IMR-90 (cell line): ENCODE data around the gene MEIS1. TPM values are rescaled to one million over a fixed set of nuclear protein-coding genes. Genes with fewer than 3 reads are reported as not detected.

ENCODE experiments used
- ATAC-seq: fragments of 200-7000 bp; cut with Tn5 transposase; 2 replicates; pipeline ENCODE4 v1.9.1; 2020; ENCODE audit warnings: low read depth, mild to moderate bottlenecking, moderate library complexity
- BruUV-seq: library from RNA; stranded (reverse); fragments of 400-500 nt; replicated peaks from 2 replicates; lab custom pipeline; 2021; lab: Mats Ljungman, UMichigan
- CTCF ChIA-PET: fragments of 300-600 bp; formaldehyde crosslinking; extraction: SDS; loops from one replicate; lab custom pipeline; 2021; ENCODE audit warnings: antibody characterized with exemption; lab: Yijun Ruan, JAX
- POLR2A ChIA-PET: fragments of 300-600 bp; sonication (Branson Sonifier 250); formaldehyde crosslinking; loops from one replicate; lab custom pipeline; 2022; ENCODE audit warnings: antibody characterized with exemption; ENCODE audit not compliant: unreplicated experiment; lab: Charles Lee
- DNase-seq: peaks from one replicate; pipeline ENCODE4 v3.0.0; 2013
- H2AFZ ChIP-seq: replicated peaks from 2 replicates; pipeline ENCODE3; 2013; ENCODE audit warnings: low read length, mild to moderate bottlenecking; ENCODE audit not compliant: poor library complexity
- H2AK5ac ChIP-seq: 2 replicates; pipeline ENCODE4 v1.6.1; 2013; ENCODE audit warnings: low read depth, low read length, inconsistent platforms
- H2AK9ac ChIP-seq: replicated peaks from 2 replicates; pipeline ENCODE3; 2013; ENCODE audit warnings: mild to moderate bottlenecking, low read depth, low read length, moderate library complexity; ENCODE audit not compliant: poor library complexity
- H2BK120ac ChIP-seq: 2 replicates; pipeline ENCODE4 v1.6.1; 2013; ENCODE audit warnings: low read depth, low read length, inconsistent platforms
- H2BK15ac ChIP-seq: 3 replicates; pipeline ENCODE4 v1.6.1; 2013; ENCODE audit warnings: low read depth, low read length, inconsistent platforms
- H2BK20ac ChIP-seq: 2 replicates; pipeline ENCODE4 v1.6.1; 2013; ENCODE audit warnings: low read depth, mild to moderate bottlenecking, inconsistent platforms, low read length, moderate library complexity
- H2BK5ac ChIP-seq: 2 replicates; pipeline ENCODE4 v1.6.1; 2013; ENCODE audit warnings: mild to moderate bottlenecking, low read depth, low read length, inconsistent platforms; ENCODE audit not compliant: poor library complexity, severe bottlenecking
- H3K14ac ChIP-seq: replicated peaks from 2 replicates; pipeline ENCODE4 v1.6.1; 2013; ENCODE audit warnings: low read depth, low read length, inconsistent platforms
- H3K18ac ChIP-seq: 2 replicates; pipeline ENCODE4 v1.6.1; 2013; ENCODE audit warnings: low read depth, low read length, control low read depth
- H3K23ac ChIP-seq: 2 replicates; pipeline ENCODE4 v1.6.1; 2013; ENCODE audit warnings: low read depth, low read length, inconsistent platforms
- H3K27ac ChIP-seq: 2 replicates; pipeline ENCODE4 v1.5.1; 2013; ENCODE audit warnings: mild to moderate bottlenecking, control low read depth, low read length; ENCODE audit not compliant: insufficient read depth
- H3K27me3 ChIP-seq: 2 replicates; pipeline ENCODE4 v1.6.1; 2013; ENCODE audit warnings: low read length; ENCODE audit not compliant: control insufficient read depth, insufficient read depth
- H3K36me3 ChIP-seq: 2 replicates; pipeline ENCODE4 v1.6.1; 2013; ENCODE audit warnings: low read length, mixed read lengths; ENCODE audit not compliant: control insufficient read depth, insufficient read depth
- H3K4ac ChIP-seq: 2 replicates; pipeline ENCODE4 v1.6.1; 2013; ENCODE audit warnings: low read depth, low read length, inconsistent platforms
- H3K4me1 ChIP-seq: 2 replicates; pipeline ENCODE4 v1.6.1; 2013; ENCODE audit warnings: low read length, mixed read lengths; ENCODE audit not compliant: control insufficient read depth, insufficient read depth
- H3K4me2 ChIP-seq: 2 replicates; pipeline ENCODE4 v1.6.1; 2013; ENCODE audit warnings: low read depth, mild to moderate bottlenecking, control low read depth, low read length, moderate library complexity
- H3K4me3 ChIP-seq: 2 replicates; pipeline ENCODE4 v1.5.1; 2013; ENCODE audit warnings: low read depth, mild to moderate bottlenecking, control low read depth, low read length, moderate library complexity; ENCODE audit not compliant: insufficient read depth
- H3K56ac ChIP-seq: 2 replicates; pipeline ENCODE4 v1.6.1; 2013; ENCODE audit warnings: low read length, inconsistent platforms; ENCODE audit not compliant: insufficient read depth; ENCODE audit errors: extremely low read depth
- H3K79me1 ChIP-seq, 2 experiments: 2 replicates each; pipeline ENCODE4 v1.6.1; 2013; ENCODE audit warnings: low read length in 2 of 2, inconsistent platforms in 1 of 2, low read depth in 1 of 2
- H3K9ac ChIP-seq: 2 replicates; pipeline ENCODE4 v1.6.1; 2013; ENCODE audit warnings: low read depth, low read length, control low read depth
- H3K9me1 ChIP-seq: 2 replicates; pipeline ENCODE4 v1.6.1; 2013; ENCODE audit warnings: low read length, inconsistent platforms; ENCODE audit not compliant: insufficient read depth
- H3K9me3 ChIP-seq: 2 replicates; pipeline ENCODE4 v1.6.1; 2013; ENCODE audit warnings: low read length; ENCODE audit not compliant: control insufficient read depth, insufficient read depth
- H4K20me1 ChIP-seq: 2 replicates; pipeline ENCODE4 v1.6.1; 2013; ENCODE audit warnings: low read length, inconsistent platforms; ENCODE audit not compliant: insufficient read depth
- H4K5ac ChIP-seq: 2 replicates; pipeline ENCODE4 v1.6.1; 2013; ENCODE audit warnings: mild to moderate bottlenecking, low read depth, low read length, control low read depth
- H4K8ac ChIP-seq, 2 experiments: 2 replicates each; pipeline ENCODE4 v1.6.1; 2013; ENCODE audit warnings: low read depth in 2 of 2, low read length in 2 of 2, control low read depth in 1 of 2, inconsistent platforms in 1 of 2
- H4K91ac ChIP-seq: 2 replicates; pipeline ENCODE4 v1.6.1; 2013; ENCODE audit warnings: low read depth, low read length, inconsistent platforms; ENCODE audit not compliant: insufficient read depth
- BHLHE40 ChIP-seq: fragments of 150-350 bp; IDR thresholded peaks from 2 replicates; pipeline ENCODE4 v1.6.1; 2016; ENCODE audit warnings: mild to moderate bottlenecking, low read depth, low read length
- CEBPB ChIP-seq: IDR thresholded peaks from 2 replicates; pipeline ENCODE4 v1.6.1; 2012; ENCODE audit warnings: low read depth, low read length, improper control_type of control experiment
- CHD1 ChIP-seq: IDR thresholded peaks from 2 replicates; pipeline ENCODE4 v1.6.1; 2012; ENCODE audit warnings: low read depth, low read length, improper control_type of control experiment
- MAFK ChIP-seq: IDR thresholded peaks from 2 replicates; pipeline ENCODE4 v1.6.1; 2012; ENCODE audit warnings: low read depth, low read length, improper control_type of control experiment
- MXI1 ChIP-seq: IDR thresholded peaks from 2 replicates; pipeline ENCODE4 v1.6.1; 2012; ENCODE audit warnings: low read depth, mild to moderate bottlenecking, low read length, moderate library complexity, borderline replicate concordance
- RAD21 ChIP-seq: IDR thresholded peaks from 2 replicates; pipeline ENCODE4 v1.6.1; 2012; ENCODE audit warnings: low read length, improper control_type of control experiment
- RCOR1 ChIP-seq: IDR thresholded peaks from 2 replicates; pipeline ENCODE4 v1.6.1; 2012; ENCODE audit warnings: mild to moderate bottlenecking, low read length, improper control_type of control experiment; ENCODE audit not compliant: insufficient replicate concordance
- SMC3 ChIP-seq: fragments of 150-350 bp; IDR thresholded peaks from 2 replicates; pipeline ENCODE4 v1.6.1; 2016; ENCODE audit warnings: low read depth, mild to moderate bottlenecking, antibody characterized with exemption, low read length, moderate library complexity
- dilution Hi-C: fragments of 300-500 bp; cut with HindIII; formaldehyde crosslinking; loops from one replicate; pipeline ENCODE4 v1.14.3; 2018; ENCODE audit warnings: low sequenced_read_pairs; ENCODE audit not compliant: unreplicated experiment
- in situ Hi-C: fragments of 300-500 bp; cut with MboI; formaldehyde crosslinking; loops from 3 replicates; pipeline ENCODE4 v1.14.3; 2019; ENCODE audit warnings: low sequenced_read_pairs, inconsistent platforms, mixed read lengths
- intact Hi-C: fragments of 100-400 bp; cut with micrococcal nuclease; formaldehyde crosslinking; loops from 2 replicates; pipeline ENCODE4 v1.10.0; 2022
- polyA plus RNA-seq, 3 experiments: library from polyadenylated mRNA; depleted of rRNA; stranded (reverse); fragments of >200 nt; gene quantifications; 2 replicates each; pipeline ENCODE4 v1.2.3, GENCODE V29; 2012; ENCODE audit warnings: low replicate concordance in 1 of 3
- total RNA-seq: library from RNA; depleted of rRNA; stranded (reverse); fragments of >200 nt; gene quantifications from 2 replicates; pipeline ENCODE4 v1.2.3, GENCODE V29; 2012
- TF ChIP-seq, protein P1 (sequence below): fragments of 150-350 bp; IDR thresholded peaks from 2 replicates; pipeline ENCODE4 v1.6.1; 2017; ENCODE audit warnings: mild to moderate bottlenecking, antibody characterized with exemption, low read length, low read depth
- TF ChIP-seq, protein P2 (sequence below): fragments of 150-350 bp; IDR thresholded peaks from 2 replicates; pipeline ENCODE4 v1.6.1; 2016; ENCODE audit warnings: low read depth, mild to moderate bottlenecking, low read length, moderate library complexity, borderline replicate concordance
- TF ChIP-seq, protein P3 (sequence below): conservative IDR thresholded peaks from 2 replicates; pipeline ENCODE4 v1.5.1; 2012; ENCODE audit warnings: mild to moderate bottlenecking, low read depth, low read length, improper control_type of control experiment

MEIS1 gene
- total and polyA plus RNA-seq, 2 of the 4 experiments (the other 2 are of a cell fraction): 54.4 to 157 TPM

DNA sequence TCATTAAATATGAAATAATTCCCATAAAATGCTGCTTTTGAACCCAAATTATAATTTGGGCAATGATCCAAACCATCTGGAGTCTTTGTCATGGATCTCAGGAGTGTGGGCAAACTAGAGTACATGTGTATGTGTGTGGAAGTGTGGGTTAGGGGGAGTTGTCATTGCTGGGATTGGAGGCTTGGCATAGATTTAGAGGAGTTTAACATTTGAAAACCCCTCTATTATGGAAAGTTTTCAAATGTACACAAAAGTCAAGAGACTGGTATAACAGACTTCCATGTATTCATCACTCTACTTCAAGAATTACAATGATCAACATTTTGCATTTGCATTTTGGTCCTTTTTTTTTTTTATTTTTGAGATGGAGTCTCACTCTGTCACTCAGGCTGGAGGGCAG, 159.1 kb downstream of the MEIS1 start:
- Histone ChIP-seq H3K14ac (no peak overlapping the region), H4K91ac (no peak overlapping the region), H3K23ac (no peak overlapping the region), H4K20me1 (no peaks in the 10 kb centered on the region), H3K56ac (no peak overlapping the region), H2AFZ (no peak overlapping the region), H2BK15ac (no peak overlapping the region), H3K18ac (no peak overlapping the region), H2BK5ac (no peak overlapping the region), H2AK9ac (no peak overlapping the region), H3K36me3 (no peaks in the 10 kb centered on the region), H3K4me1 (no peaks in the 10 kb centered on the region), H3K4me3 (no peak overlapping the region), H4K5ac (no peak overlapping the region), H3K79me1 (no peaks in the 10 kb centered on the region), H2AK5ac (0 out of 2 replicates have a peak overlapping the region, but pooled peaks have one; percentile 15), H3K9me1 (no peaks in the 10 kb centered on the region; the same call in 1 of the 2 replicates), H4K8ac (no peak overlapping the region), H3K4ac (no peak overlapping the region), H3K27ac (no peak overlapping the region), H2BK120ac (no peak overlapping the region), H2BK20ac (0 out of 2 replicates have a peak overlapping the region, but pooled peaks have one; percentile 25), H3K9me3 (no peaks in the 10 kb centered on the region), H3K27me3 (no peaks in the 10 kb centered on the region), H3K4me2 (no peak overlapping the region), H3K9ac (no peak overlapping the region)
- dilution Hi-C loops: no loop called here
- in situ Hi-C loops: loop anchor here (25.0 kb wide), 3 partner anchors 868 to 1443 kb away; no protein-coding TSS in a partner anchor
- no peak for DNase-seq
- ATAC-seq: no peak
- intact Hi-C loops: no loop called here
- TF ChIP-seq, protein P1, sequence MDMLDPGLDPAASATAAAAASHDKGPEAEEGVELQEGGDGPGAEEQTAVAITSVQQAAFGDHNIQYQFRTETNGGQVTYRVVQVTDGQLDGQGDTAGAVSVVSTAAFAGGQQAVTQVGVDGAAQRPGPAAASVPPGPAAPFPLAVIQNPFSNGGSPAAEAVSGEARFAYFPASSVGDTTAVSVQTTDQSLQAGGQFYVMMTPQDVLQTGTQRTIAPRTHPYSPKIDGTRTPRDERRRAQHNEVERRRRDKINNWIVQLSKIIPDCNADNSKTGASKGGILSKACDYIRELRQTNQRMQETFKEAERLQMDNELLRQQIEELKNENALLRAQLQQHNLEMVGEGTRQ: no peak
- TF ChIP-seq RCOR1 (no peak), MAFK (no peak), BHLHE40 (no peak), SMC3 (no peak), RAD21 (no peak), MXI1 (no peak), CEBPB (no peak), CHD1 (no peak)
- TF ChIP-seq, protein P2, sequence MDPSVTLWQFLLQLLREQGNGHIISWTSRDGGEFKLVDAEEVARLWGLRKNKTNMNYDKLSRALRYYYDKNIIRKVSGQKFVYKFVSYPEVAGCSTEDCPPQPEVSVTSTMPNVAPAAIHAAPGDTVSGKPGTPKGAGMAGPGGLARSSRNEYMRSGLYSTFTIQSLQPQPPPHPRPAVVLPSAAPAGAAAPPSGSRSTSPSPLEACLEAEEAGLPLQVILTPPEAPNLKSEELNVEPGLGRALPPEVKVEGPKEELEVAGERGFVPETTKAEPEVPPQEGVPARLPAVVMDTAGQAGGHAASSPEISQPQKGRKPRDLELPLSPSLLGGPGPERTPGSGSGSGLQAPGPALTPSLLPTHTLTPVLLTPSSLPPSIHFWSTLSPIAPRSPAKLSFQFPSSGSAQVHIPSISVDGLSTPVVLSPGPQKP: no peak
- TF ChIP-seq, protein P3, sequence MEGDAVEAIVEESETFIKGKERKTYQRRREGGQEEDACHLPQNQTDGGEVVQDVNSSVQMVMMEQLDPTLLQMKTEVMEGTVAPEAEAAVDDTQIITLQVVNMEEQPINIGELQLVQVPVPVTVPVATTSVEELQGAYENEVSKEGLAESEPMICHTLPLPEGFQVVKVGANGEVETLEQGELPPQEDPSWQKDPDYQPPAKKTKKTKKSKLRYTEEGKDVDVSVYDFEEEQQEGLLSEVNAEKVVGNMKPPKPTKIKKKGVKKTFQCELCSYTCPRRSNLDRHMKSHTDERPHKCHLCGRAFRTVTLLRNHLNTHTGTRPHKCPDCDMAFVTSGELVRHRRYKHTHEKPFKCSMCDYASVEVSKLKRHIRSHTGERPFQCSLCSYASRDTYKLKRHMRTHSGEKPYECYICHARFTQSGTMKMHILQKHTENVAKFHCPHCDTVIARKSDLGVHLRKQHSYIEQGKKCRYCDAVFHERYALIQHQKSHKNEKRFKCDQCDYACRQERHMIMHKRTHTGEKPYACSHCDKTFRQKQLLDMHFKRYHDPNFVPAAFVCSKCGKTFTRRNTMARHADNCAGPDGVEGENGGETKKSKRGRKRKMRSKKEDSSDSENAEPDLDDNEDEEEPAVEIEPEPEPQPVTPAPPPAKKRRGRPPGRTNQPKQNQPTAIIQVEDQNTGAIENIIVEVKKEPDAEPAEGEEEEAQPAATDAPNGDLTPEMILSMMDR: no peak
- ChIA-PET CTCF (no interaction called here), POLR2A (no interaction called here)
- no TSS peak for BruUV-seq
